IMR-90 (cell line): ENCODE results near the gene PDGFC.

Experiments
- BHLHE40 ChIP-seq: fragments of 150-350 bp; IDR thresholded peaks from 2 replicates; pipeline ENCODE4 v1.6.1; 2016; ENCODE audit warnings: mild to moderate bottlenecking, low read depth, low read length
- CEBPB ChIP-seq: IDR thresholded peaks from 2 replicates; pipeline ENCODE4 v1.6.1; 2012; ENCODE audit warnings: low read depth, low read length, improper control_type of control experiment
- CHD1 ChIP-seq: IDR thresholded peaks from 2 replicates; pipeline ENCODE4 v1.6.1; 2012; ENCODE audit warnings: low read depth, low read length, improper control_type of control experiment
- CTCF ChIP-seq: conservative IDR thresholded peaks from 2 replicates; pipeline ENCODE4 v1.5.1; 2012; ENCODE audit warnings: mild to moderate bottlenecking, low read depth, low read length, improper control_type of control experiment
- ELK1 ChIP-seq: fragments of 150-350 bp; IDR thresholded peaks from 2 replicates; pipeline ENCODE4 v1.6.1; 2016; ENCODE audit warnings: low read depth, mild to moderate bottlenecking, low read length, moderate library complexity, borderline replicate concordance
- MAFK ChIP-seq: IDR thresholded peaks from 2 replicates; pipeline ENCODE4 v1.6.1; 2012; ENCODE audit warnings: low read depth, low read length, improper control_type of control experiment
- MXI1 ChIP-seq: IDR thresholded peaks from 2 replicates; pipeline ENCODE4 v1.6.1; 2012; ENCODE audit warnings: low read depth, mild to moderate bottlenecking, low read length, moderate library complexity, borderline replicate concordance
- POLR2A ChIP-seq: IDR thresholded peaks from 2 replicates; pipeline ENCODE4 v1.6.1; 2012; ENCODE audit warnings: mild to moderate bottlenecking, low read depth, low read length
- RAD21 ChIP-seq: IDR thresholded peaks from 2 replicates; pipeline ENCODE4 v1.6.1; 2012; ENCODE audit warnings: low read length, improper control_type of control experiment
- RFX5 ChIP-seq: IDR thresholded peaks from 2 replicates; pipeline ENCODE4 v1.8.0; 2012; ENCODE audit warnings: low read depth, mild to moderate bottlenecking, low read length, moderate library complexity

GRCh38 chr4:156969101-156969500 lies 2.5 kb downstream of the PDGFC start:
- no peak for TF ChIP-seq ELK1
- TF ChIP-seq CTCF, result no peak
- TF ChIP-seq MAFK, result no peak
- TF ChIP-seq BHLHE40, result no peak
- no peak for TF ChIP-seq CHD1
- no peak for TF ChIP-seq CEBPB
- no peak for TF ChIP-seq RFX5
- TF ChIP-seq POLR2A, result no peak
- no peak for TF ChIP-seq RAD21
- TF ChIP-seq MXI1, result no peak
